ENCODE measurements around the gene RIBC1. TPM values are rescaled to one million over a fixed set of nuclear protein-coding genes. Genes with fewer than 3 reads are reported as not detected.

Gene RIBC1
- total RNA-seq, 1 donor from 2014 or later: not detected

GRCh38 chrX:53438832-53439230 is 16.2 kb downstream of the RIBC1 start:
- intact Hi-C loops (cut with DNase I): loop anchor here (10.0 kb wide), 1 partner anchor 124 kb away; no protein-coding TSS in a partner anchor
- Histone ChIP-seq H3K9me3 (no peaks in the 10 kb centered on the region), H3K4me3 (no peak overlapping the region), H3K4me1 (peaks cover 5% of the 10 kb centered on the region), H3K27me3 (no peaks in the 10 kb centered on the region), H3K27ac (no peak overlapping the region), H3K36me3 (no peaks in the 10 kb centered on the region)
- TF ChIP-seq CTCF (IDR thresholded peaks at IDR 0.05) (no peak), POLR2AphosphoS5 (IDR thresholded peaks at IDR 0.05; ENCODE audit: insufficient read depth in 1 of 2, low read depth in 1 of 2) (no peak), POLR2A (IDR thresholded peaks at IDR 0.05) (no peak)
- DNase-seq (ENCODE audit: extremely low spot score in 2 of 2): no peak

GRCh38 chrX:53440101-53440500 is 17.4 kb downstream of the RIBC1 start:
- H3K4me3 ChIP-seq: peak overlapping the region; percentile 28 to 35
- intact Hi-C loops (cut with DNase I): no loop called here
- no peaks in the 10 kb centered on the region for H3K36me3 ChIP-seq
- DNase-seq (ENCODE audit: extremely low spot score in 2 of 2): no peak
- no peaks in the 10 kb centered on the region for H3K9me3 ChIP-seq
- peak overlapping the region; percentile 68 for H3K27ac ChIP-seq
- peaks cover 5% of the 10 kb centered on the region for H3K4me1 ChIP-seq
- H3K27me3 ChIP-seq: no peaks in the 10 kb centered on the region
- TF ChIP-seq POLR2A (IDR thresholded peaks at IDR 0.05) (no peak), CTCF (IDR thresholded peaks at IDR 0.05) (no peak), POLR2AphosphoS5 (IDR thresholded peaks at IDR 0.05; ENCODE audit: insufficient read depth in 1 of 2, low read depth in 1 of 2) (no peak)

- peak overlapping the region; percentile 68 for H3K27ac ChIP-seq
- H3K36me3 ChIP-seq: no peaks in the 10 kb centered on the region
- TF ChIP-seq POLR2AphosphoS5 (IDR thresholded peaks at IDR 0.05; ENCODE audit: insufficient read depth in 1 of 2, low read depth in 1 of 2): peak; percentile 59 to 83
- TF ChIP-seq POLR2A (IDR thresholded peaks at IDR 0.05): no peak
- no peaks in the 10 kb centered on the region for H3K27me3 ChIP-seq
- H3K4me1 ChIP-seq: peaks cover 5% of the 10 kb centered on the region
- H3K4me3 ChIP-seq: peak overlapping the region; percentile 28 to 35
- intact Hi-C loops (cut with DNase I): no loop called here
- DNase-seq (ENCODE audit: extremely low spot score in 2 of 2): no peak
- no peaks in the 10 kb centered on the region for H3K9me3 ChIP-seq
Measured at GRCh38 chrX:53440621-53441517, 18.2 kb downstream of the RIBC1 start.

- H3K4me1 ChIP-seq: peaks cover 5% of the 10 kb centered on the region
- H3K9me3 ChIP-seq: no peaks in the 10 kb centered on the region
- H3K4me3 ChIP-seq: peak overlapping the region; percentile 28 to 35
- no peaks in the 10 kb centered on the region for H3K27me3 ChIP-seq
- no peak for DNase-seq (ENCODE audit: extremely low spot score in 2 of 2)
- TF ChIP-seq CTCF (IDR thresholded peaks at IDR 0.05) (no peak), POLR2AphosphoS5 (IDR thresholded peaks at IDR 0.05; ENCODE audit: insufficient read depth in 1 of 2, low read depth in 1 of 2) (peak in 1 of 2 donors; percentile 26)
- peak overlapping the region; percentile 68 for H3K27ac ChIP-seq
- intact Hi-C loops (cut with DNase I): no loop called here
- H3K36me3 ChIP-seq: no peaks in the 10 kb centered on the region
Measured at GRCh38 chrX:53441531-53442321, 19.1 kb downstream of the RIBC1 start.

- Histone ChIP-seq H3K4me3 (no peak overlapping the region), H3K27me3 (no peaks in the 10 kb centered on the region), H3K9me3 (no peaks in the 10 kb centered on the region), H3K4me1 (peaks cover 5% of the 10 kb centered on the region), H3K27ac (no peak overlapping the region), H3K36me3 (no peaks in the 10 kb centered on the region)
- TF ChIP-seq POLR2AphosphoS5 (IDR thresholded peaks at IDR 0.05; ENCODE audit: insufficient read depth in 1 of 2, low read depth in 1 of 2): no peak
- no peak for TF ChIP-seq POLR2A (IDR thresholded peaks at IDR 0.05)
- no peak for TF ChIP-seq CTCF (IDR thresholded peaks at IDR 0.05)
- no peak for DNase-seq (ENCODE audit: extremely low spot score in 2 of 2)
- intact Hi-C loops (cut with DNase I): no loop called here
Measured at GRCh38 chrX:53442322-53442631, 19.6 kb downstream of the RIBC1 start.
